G401.6 (cell line): ENCODE results near the gene RPH3AL.

Experiments used
- FAIRE-seq: peaks from 2 replicates; lab custom pipeline; 2012; peaks lifted over from hg19 to GRCh38; lab: Jason Lieb, UNC

The RPH3AL gene

GRCh38 chr17:300881-301280 lies 51.7 kb downstream of the RPH3AL start:
- FAIRE-seq: no peak

- no peak for FAIRE-seq
Measured at GRCh38 chr17:299546-299945, 53.1 kb downstream of the RPH3AL start.

DNA sequence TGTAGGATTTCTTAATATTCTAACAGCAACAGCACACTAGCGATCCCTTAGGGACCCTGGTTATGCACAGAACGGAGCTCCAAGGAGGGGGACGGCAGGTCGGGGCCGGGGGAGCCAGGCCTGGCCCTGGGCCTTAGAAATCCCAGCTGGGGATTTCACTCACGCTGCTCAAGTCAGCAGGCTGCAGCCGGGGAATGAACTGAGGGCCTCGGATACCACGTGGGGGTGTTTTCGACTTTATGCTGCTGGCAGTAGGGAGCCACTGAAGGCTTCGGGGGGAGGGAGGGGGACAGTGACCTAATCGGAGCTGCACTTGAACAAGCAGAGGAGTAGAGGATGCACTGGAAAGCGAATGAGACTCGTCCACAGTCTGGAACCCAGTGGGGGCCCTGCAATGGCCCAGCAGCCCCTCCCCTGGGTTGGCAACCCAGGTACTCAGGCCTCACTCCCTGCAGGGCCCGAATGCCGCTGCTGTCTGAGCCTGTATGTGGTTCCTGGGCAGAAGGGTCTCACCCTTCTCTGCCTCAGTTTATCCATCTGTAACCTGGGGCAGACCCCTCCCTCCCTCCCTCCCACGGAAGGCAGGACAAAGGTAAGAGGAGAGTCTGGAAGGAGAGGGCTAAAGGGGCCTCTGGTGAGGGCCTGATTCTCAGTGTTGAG lies 53.7 kb downstream of the RPH3AL start:
- FAIRE-seq: no peak

DNA sequence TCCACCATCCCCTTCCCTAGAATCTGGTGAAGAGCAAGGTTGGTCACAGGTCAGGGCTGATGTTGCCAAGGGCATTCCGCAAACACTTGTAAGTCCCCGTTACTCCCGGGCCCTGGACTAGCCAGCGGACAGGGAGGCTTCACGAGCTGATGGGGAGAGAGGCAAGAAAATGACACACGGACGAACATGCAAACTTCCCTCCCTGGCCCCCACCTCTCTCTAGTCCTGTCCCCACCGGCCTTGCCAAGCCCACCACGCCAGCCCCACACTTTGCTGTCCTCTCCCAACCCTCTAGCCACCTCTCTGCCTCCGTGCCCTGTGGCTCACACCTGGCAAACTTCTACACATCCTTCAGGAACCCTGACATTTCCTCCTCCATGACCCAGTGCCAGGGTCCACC lies 54.8 kb downstream of the RPH3AL start:
- no peak for FAIRE-seq

DNA sequence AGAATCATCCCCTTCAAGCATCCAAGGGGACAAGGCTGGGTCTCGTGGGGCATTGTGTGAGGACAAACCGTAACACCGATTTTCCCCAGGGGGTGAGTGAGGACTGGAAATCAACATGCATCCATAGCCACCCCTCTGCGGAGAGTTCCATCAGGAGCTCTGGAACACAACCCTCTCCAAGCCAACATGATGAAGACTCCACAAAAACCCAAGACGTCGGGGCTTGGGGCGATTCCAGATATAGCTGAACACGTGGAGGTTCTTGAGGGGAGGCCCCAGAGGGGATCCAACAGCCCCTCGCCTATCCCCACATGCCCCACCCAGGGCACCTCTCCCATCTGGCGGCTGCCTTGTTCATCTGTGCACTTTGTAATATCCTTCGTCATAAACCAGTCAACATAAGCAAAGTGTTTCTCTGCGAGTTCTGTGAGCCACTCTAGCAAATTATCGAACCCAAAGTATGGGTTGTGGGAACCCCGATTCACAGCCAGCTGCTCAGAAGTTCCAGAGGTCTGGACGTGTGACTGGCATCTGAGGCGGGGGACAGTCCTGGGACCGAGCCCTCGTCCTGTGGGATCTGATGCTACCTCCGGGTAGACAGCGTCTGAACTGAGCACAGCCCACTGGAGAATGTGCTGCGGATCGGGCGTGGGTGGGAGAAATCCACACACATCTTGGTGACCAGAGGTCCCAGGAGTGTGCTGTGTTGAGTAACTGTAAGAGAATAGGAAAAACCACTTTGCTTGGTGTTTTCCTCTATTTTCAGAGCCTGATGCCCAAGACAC lies 55.5 kb downstream of the RPH3AL start:
- no peak for FAIRE-seq

GRCh38 chr17:296379-296778 lies 56.2 kb downstream of the RPH3AL start:
- FAIRE-seq: no peak

DNA sequence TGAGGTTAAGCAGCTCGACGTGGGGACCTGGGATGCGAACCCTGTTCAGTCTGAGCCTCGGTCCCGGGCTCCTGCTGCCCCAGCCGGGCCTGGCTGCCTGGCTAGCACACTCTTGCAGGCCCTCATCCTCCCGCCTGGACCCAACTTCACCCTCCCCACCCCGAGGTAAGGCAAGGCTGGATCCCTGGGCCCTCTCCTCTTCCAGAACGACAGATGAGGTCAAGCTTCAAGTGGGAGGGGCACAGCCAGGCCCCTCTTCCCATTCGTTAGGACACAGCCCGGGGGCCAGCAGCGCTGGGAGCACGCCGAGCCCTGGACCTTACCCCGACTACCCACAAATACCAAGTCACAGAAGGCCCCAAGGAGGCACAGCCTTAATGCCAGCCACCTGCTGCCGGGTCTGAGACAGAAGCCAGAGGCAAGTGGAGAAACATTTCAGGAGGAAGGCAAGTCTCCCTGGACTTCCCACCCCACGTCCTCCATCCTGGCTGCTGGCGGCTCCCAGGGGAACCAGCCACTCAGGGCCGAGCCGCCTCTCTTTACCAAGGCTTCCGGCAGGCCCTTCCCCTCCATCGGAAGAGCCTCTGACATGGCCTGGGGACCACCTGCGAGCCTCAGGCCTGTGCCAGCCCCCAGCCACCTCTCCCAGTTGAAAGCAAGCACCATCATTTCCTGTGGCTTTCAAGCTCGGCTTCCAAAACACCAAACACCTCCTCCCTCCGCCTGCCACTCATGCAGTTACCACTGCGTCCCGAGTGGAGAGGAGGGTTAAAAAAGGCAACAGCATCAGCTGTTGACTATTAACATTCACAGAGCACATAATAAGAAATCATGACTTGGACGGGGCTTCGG lies 59.9 kb downstream of the RPH3AL start:
- FAIRE-seq: no peak

DNA sequence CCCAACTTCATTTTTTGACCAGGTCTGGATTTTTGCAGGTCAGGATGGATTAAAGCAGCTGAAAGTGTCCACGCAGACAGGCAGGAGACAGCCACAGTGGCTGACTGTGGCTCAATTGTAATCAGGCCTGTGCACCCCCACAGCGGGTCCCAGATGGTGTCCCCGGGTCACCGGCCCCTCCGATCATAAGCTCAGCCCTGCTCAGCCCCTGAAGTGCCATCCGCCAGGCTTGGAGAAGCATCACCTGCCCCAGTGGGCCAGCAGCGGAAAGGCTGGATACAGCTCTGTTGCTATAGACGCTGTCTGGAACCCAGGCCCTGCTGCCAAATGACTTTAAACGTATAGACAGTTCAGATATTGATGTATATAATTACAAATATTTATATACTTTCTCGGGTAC lies 60.6 kb downstream of the RPH3AL start:
- FAIRE-seq: no peak

DNA sequence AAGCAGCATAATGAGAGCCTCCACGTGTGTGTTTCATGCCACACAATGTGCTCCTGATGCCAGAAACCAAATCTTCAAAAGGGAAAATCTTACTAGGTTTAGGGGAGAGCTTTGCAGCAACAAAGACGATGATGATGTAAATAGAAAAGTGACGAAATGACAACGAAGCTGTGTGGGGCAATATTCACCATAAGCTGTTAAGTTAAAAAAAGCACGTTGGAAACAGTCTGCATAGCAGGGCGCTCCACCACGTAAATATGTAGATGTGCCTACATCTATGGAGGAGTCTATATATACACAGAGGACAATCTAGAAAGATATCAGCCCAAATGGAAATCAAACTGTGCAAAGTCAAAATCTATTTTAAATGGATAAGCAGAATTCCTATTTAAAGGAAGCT lies 61.0 kb downstream of the RPH3AL start:
- FAIRE-seq: no peak

GRCh38 chr17:290626-291025 lies 62.0 kb downstream of the RPH3AL start:
- no peak for FAIRE-seq

DNA sequence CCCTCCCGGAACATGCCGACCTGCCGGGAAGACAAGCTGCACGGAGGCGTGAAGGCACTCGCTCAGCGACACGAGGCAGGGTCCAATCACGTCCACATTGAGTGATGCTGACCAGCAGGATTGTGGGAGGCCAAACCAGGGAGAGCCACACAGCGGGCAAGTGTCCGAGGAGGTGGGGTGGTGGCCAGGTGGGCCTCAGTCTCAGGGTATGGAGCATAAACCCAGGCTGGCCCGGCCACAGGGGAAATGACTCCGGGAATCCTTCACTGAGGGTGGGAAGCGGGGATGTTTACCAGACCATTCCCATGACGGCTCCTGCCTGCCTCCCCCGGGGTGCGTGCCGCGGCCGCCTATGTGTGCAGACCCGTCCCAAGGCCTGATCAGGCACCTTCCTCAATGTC lies 62.5 kb downstream of the RPH3AL start:
- FAIRE-seq: no peak

- FAIRE-seq: no peak
Measured at GRCh38 chr17:289409-289808, 63.2 kb downstream of the RPH3AL start.

GRCh38 chr17:288802-289356 lies 63.7 kb downstream of the RPH3AL start:
- FAIRE-seq: no peak

GRCh38 chr17:286571-286970 lies 66.0 kb downstream of the RPH3AL start:
- FAIRE-seq: no peak

GRCh38 chr17:285751-286422 lies 66.7 kb downstream of the RPH3AL start:
- FAIRE-seq: no peak

GRCh38 chr17:284676-285355 lies 67.8 kb downstream of the RPH3AL start:
- no peak for FAIRE-seq

DNA sequence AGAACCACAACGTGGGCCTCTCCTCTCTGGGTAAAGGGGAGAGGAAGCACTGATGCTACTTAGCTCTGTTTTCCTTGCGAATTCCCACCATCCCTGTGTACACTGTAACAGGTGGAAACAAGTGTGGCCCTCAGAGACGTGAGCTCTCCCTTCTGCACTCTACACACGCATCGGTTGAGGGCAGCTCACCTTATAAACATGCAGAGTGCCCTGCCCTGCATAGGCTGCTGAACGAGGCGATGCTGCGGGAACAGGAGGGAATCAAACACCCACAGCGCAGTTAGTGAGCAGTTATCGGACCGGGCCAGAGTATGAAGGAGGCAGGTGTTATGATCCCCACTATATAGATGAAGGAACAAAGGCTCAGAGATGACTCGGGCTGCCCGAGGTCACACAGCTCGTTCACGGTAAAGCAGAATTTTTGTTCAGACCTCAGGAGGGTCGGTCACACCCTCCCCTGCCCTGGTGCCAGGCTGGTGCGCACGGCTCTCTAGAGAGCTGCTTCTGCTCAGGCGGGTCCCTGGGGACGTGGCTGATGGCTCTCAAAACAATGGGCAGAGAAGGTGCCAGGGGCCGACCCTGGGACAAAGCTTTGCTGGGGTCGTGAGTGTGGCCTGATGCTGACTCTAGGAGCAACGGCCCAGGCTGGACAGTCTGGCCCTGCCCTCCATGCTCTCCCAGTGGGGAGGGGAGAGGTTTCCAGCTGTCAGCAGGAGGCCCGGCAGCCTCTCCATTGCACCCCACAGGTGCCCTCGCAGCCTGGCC lies 68.5 kb downstream of the RPH3AL start:
- no peak for FAIRE-seq

- FAIRE-seq: no peak
Measured at GRCh38 chr17:282912-283882, 69.4 kb downstream of the RPH3AL start.
